Measurements from ENCODE around the gene HHAT.

HHAT gene

GRCh38 chr1:210298296-210298695, 30.4 kb upstream of the HHAT start:
- peaks cover 31% of the 10 kb centered on the region for H3K4me1 ChIP-seq (ENCODE audit: control insufficient read depth, insufficient read depth, low read length)
- H3K27me3 ChIP-seq (replicated peaks; ENCODE audit: control insufficient read depth, insufficient read depth, low read length), result peaks cover 5% of the 10 kb centered on the region
- H3K9me3 ChIP-seq (ENCODE audit: control insufficient read depth, low read length), result no peaks in the 10 kb centered on the region
- H3K4me3 ChIP-seq (ENCODE audit: low read length), result no peak overlapping the region
- no peak for DNase-seq (ENCODE audit: low read depth)
- no peaks in the 10 kb centered on the region for H3K36me3 ChIP-seq (ENCODE audit: control insufficient read depth, insufficient read depth, low read length, severe bottlenecking)
- no peak overlapping the region for H3K9ac ChIP-seq (ENCODE audit: low read length)

GRCh38 chr1:210298936-210299335, 29.8 kb upstream of the HHAT start:
- Histone ChIP-seq H3K36me3 (ENCODE audit: control insufficient read depth, insufficient read depth, low read length, severe bottlenecking) (no peaks in the 10 kb centered on the region), H3K4me1 (ENCODE audit: control insufficient read depth, insufficient read depth, low read length) (peaks cover 25% of the 10 kb centered on the region), H3K9ac (ENCODE audit: low read length) (no peak overlapping the region), H3K9me3 (ENCODE audit: control insufficient read depth, low read length) (no peaks in the 10 kb centered on the region), H3K4me3 (ENCODE audit: low read length) (no peak overlapping the region), H3K27me3 (replicated peaks; ENCODE audit: control insufficient read depth, insufficient read depth, low read length) (peaks cover 5% of the 10 kb centered on the region)
- DNase-seq (ENCODE audit: low read depth), result peak; percentile 20

- Histone ChIP-seq H3K9ac (ENCODE audit: low read length) (no peak overlapping the region), H3K4me3 (ENCODE audit: low read length) (no peak overlapping the region), H3K36me3 (ENCODE audit: control insufficient read depth, insufficient read depth, low read length, severe bottlenecking) (no peaks in the 10 kb centered on the region), H3K9me3 (ENCODE audit: control insufficient read depth, low read length) (no peaks in the 10 kb centered on the region), H3K27me3 (replicated peaks; ENCODE audit: control insufficient read depth, insufficient read depth, low read length) (peaks cover 5% of the 10 kb centered on the region), H3K4me1 (ENCODE audit: control insufficient read depth, insufficient read depth, low read length) (peaks cover 20% of the 10 kb centered on the region)
- no peak for DNase-seq (ENCODE audit: low read depth)
These were observed 29.2 kb upstream of the HHAT start for GRCh38 chr1:210299501-210299900.

- H3K36me3 ChIP-seq (ENCODE audit: control insufficient read depth, insufficient read depth, low read length, severe bottlenecking), result no peaks in the 10 kb centered on the region
- DNase-seq (ENCODE audit: low read depth), result no peak
- no peak overlapping the region for H3K4me3 ChIP-seq (ENCODE audit: low read length)
- no peak overlapping the region for H3K9ac ChIP-seq (ENCODE audit: low read length)
- peaks cover 5% of the 10 kb centered on the region for H3K27me3 ChIP-seq (replicated peaks; ENCODE audit: control insufficient read depth, insufficient read depth, low read length)
- H3K4me1 ChIP-seq (ENCODE audit: control insufficient read depth, insufficient read depth, low read length), result peaks cover 6% of the 10 kb centered on the region
- no peaks in the 10 kb centered on the region for H3K9me3 ChIP-seq (ENCODE audit: control insufficient read depth, low read length)
These were observed 27.6 kb upstream of the HHAT start for GRCh38 chr1:210300923-210301614.

GRCh38 chr1:210301615-210302000, 27.1 kb upstream of the HHAT start:
- Histone ChIP-seq H3K9me3 (ENCODE audit: control insufficient read depth, low read length) (no peaks in the 10 kb centered on the region), H3K4me1 (ENCODE audit: control insufficient read depth, insufficient read depth, low read length) (peaks cover 6% of the 10 kb centered on the region), H3K9ac (ENCODE audit: low read length) (no peak overlapping the region), H3K36me3 (ENCODE audit: control insufficient read depth, insufficient read depth, low read length, severe bottlenecking) (no peaks in the 10 kb centered on the region), H3K27me3 (replicated peaks; ENCODE audit: control insufficient read depth, insufficient read depth, low read length) (peaks cover 5% of the 10 kb centered on the region), H3K4me3 (ENCODE audit: low read length) (no peak overlapping the region)
- DNase-seq (ENCODE audit: low read depth), result peak; percentile 53

- DNase-seq (ENCODE audit: low read depth), result no peak
- Histone ChIP-seq H3K27me3 (replicated peaks; ENCODE audit: control insufficient read depth, insufficient read depth, low read length) (peaks cover 5% of the 10 kb centered on the region), H3K9ac (ENCODE audit: low read length) (no peak overlapping the region), H3K4me1 (ENCODE audit: control insufficient read depth, insufficient read depth, low read length) (peaks cover 6% of the 10 kb centered on the region), H3K36me3 (ENCODE audit: control insufficient read depth, insufficient read depth, low read length, severe bottlenecking) (no peaks in the 10 kb centered on the region), H3K9me3 (ENCODE audit: control insufficient read depth, low read length) (no peaks in the 10 kb centered on the region), H3K4me3 (ENCODE audit: low read length) (no peak overlapping the region)
These were observed 26.2 kb upstream of the HHAT start for GRCh38 chr1:210302501-210302900.

- Histone ChIP-seq H3K4me3 (ENCODE audit: low read length) (no peak overlapping the region), H3K9ac (ENCODE audit: low read length) (no peak overlapping the region), H3K36me3 (ENCODE audit: control insufficient read depth, insufficient read depth, low read length, severe bottlenecking) (no peaks in the 10 kb centered on the region), H3K4me1 (ENCODE audit: control insufficient read depth, insufficient read depth, low read length) (peaks cover 6% of the 10 kb centered on the region), H3K9me3 (ENCODE audit: control insufficient read depth, low read length) (no peaks in the 10 kb centered on the region), H3K27me3 (replicated peaks; ENCODE audit: control insufficient read depth, insufficient read depth, low read length) (peaks cover 5% of the 10 kb centered on the region)
- DNase-seq (ENCODE audit: low read depth), result no peak
These were observed 25.3 kb upstream of the HHAT start for GRCh38 chr1:210303391-210303790.

GRCh38 chr1:210310562-210311153, 18.0 kb upstream of the HHAT start:
- H3K4me3 ChIP-seq (ENCODE audit: low read length), result no peak overlapping the region

GRCh38 chr1:210311726-210312493, 16.8 kb upstream of the HHAT start:
- peak overlapping the region; percentile 79 for H3K4me3 ChIP-seq (ENCODE audit: low read length)
- no peaks in the 10 kb centered on the region for H3K9me3 ChIP-seq (ENCODE audit: control insufficient read depth, low read length)
- H3K27me3 ChIP-seq (replicated peaks; ENCODE audit: control insufficient read depth, insufficient read depth, low read length), result peaks cover 10% of the 10 kb centered on the region
- no peak for DNase-seq (ENCODE audit: low read depth)
- no peaks in the 10 kb centered on the region for H3K36me3 ChIP-seq (ENCODE audit: control insufficient read depth, insufficient read depth, low read length, severe bottlenecking)
- peaks cover 13% of the 10 kb centered on the region for H3K4me1 ChIP-seq (ENCODE audit: control insufficient read depth, insufficient read depth, low read length)
- H3K9ac ChIP-seq (ENCODE audit: low read length), result peak overlapping the region; percentile 59

More at GRCh38 chr1:210310562-210311153, 18.0 kb upstream of the HHAT start:
- peak; percentile 13 for DNase-seq (ENCODE audit: low read depth)
- Histone ChIP-seq H3K4me1 (ENCODE audit: control insufficient read depth, insufficient read depth, low read length) (peaks cover 13% of the 10 kb centered on the region), H3K36me3 (ENCODE audit: control insufficient read depth, insufficient read depth, low read length, severe bottlenecking) (no peaks in the 10 kb centered on the region), H3K9ac (ENCODE audit: low read length) (no peak overlapping the region), H3K27me3 (replicated peaks; ENCODE audit: control insufficient read depth, insufficient read depth, low read length) (peaks cover 7% of the 10 kb centered on the region), H3K9me3 (ENCODE audit: control insufficient read depth, low read length) (no peaks in the 10 kb centered on the region)

GRCh38 chr1:210313046-210313595, 15.6 kb upstream of the HHAT start:
- DNase-seq (ENCODE audit: low read depth), result no peak
- H3K4me3 ChIP-seq (ENCODE audit: low read length), result no peak overlapping the region
- no peaks in the 10 kb centered on the region for H3K9me3 ChIP-seq (ENCODE audit: control insufficient read depth, low read length)
- H3K4me1 ChIP-seq (ENCODE audit: control insufficient read depth, insufficient read depth, low read length), result peaks cover 13% of the 10 kb centered on the region
- peaks cover 10% of the 10 kb centered on the region for H3K27me3 ChIP-seq (replicated peaks; ENCODE audit: control insufficient read depth, insufficient read depth, low read length)
- no peak overlapping the region for H3K9ac ChIP-seq (ENCODE audit: low read length)
- H3K36me3 ChIP-seq (ENCODE audit: control insufficient read depth, insufficient read depth, low read length, severe bottlenecking), result no peaks in the 10 kb centered on the region

GRCh38 chr1:210313921-210314320, 14.8 kb upstream of the HHAT start:
- H3K27me3 ChIP-seq (replicated peaks; ENCODE audit: control insufficient read depth, insufficient read depth, low read length), result peaks cover 7% of the 10 kb centered on the region
- H3K9ac ChIP-seq (ENCODE audit: low read length), result no peak overlapping the region
- H3K9me3 ChIP-seq (ENCODE audit: control insufficient read depth, low read length), result no peaks in the 10 kb centered on the region
- no peak overlapping the region for H3K4me3 ChIP-seq (ENCODE audit: low read length)
- peaks cover 13% of the 10 kb centered on the region for H3K4me1 ChIP-seq (ENCODE audit: control insufficient read depth, insufficient read depth, low read length)
- H3K36me3 ChIP-seq (ENCODE audit: control insufficient read depth, insufficient read depth, low read length, severe bottlenecking), result no peaks in the 10 kb centered on the region
- DNase-seq (ENCODE audit: low read depth), result no peak

Measured in adipocyte (in vitro differentiated cells).